Ovary (tissue), 9 donors: ENCODE results near the gene TGFBI. TPM values are rescaled to one million over a fixed set of nuclear protein-coding genes. Genes with fewer than 3 reads are reported as not detected.

Source experiments
- DNase-seq, 5 donors: peaks; one replicate each; pipeline ENCODE4 v3.0.0-alpha.2; 2019 to 2020
- H3K27ac ChIP-seq, 2 donors: fragments of 200-600 bp; one replicate each; pipeline versions ENCODE4 v1.5.1 to v1.8.0; 2019 to 2022
- H3K27me3 ChIP-seq: fragments of 200-600 bp; one replicate; pipeline ENCODE4 v1.8.0; 2022
- H3K36me3 ChIP-seq: fragments of 200-600 bp; sonication (generic); one replicate; pipeline ENCODE4 v1.5.1; 2019
- H3K4me1 ChIP-seq: one replicate; pipeline ENCODE4 v1.8.1; 2013; ENCODE audit warnings: mild to moderate bottlenecking, moderate library complexity; ENCODE audit not compliant: insufficient read depth
- H3K4me3 ChIP-seq: fragments of 200-600 bp; sonication (generic); one replicate; pipeline ENCODE4 v1.5.1; 2017
- H3K9me3 ChIP-seq, 2 donors: fragments of 200-600 bp in 1 of 2; sonication (generic) in 1 of 2; one replicate each; pipeline versions ENCODE4 v1.5.1 to v1.8.1; 2013 to 2019; ENCODE audit warnings: mild to moderate bottlenecking in 1 of 2, moderate library complexity in 1 of 2
- CTCF ChIP-seq, 3 donors: fragments of 450-650 bp in 2 of 3; fragments of 200-600 bp in 1 of 3; IDR thresholded peaks; one replicate each; pipeline versions ENCODE4 v1.5.1 to v1.8.0; 2016 to 2022; ENCODE audit warnings: antibody characterized with exemption in 3 of 3, mild to moderate bottlenecking in 1 of 3
- EP300 ChIP-seq: sonication (generic); formaldehyde crosslinking; IDR thresholded peaks from one replicate; pipeline ENCODE4 v1.6.1; 2017; ENCODE audit warnings: antibody characterized with exemption
- POLR2A ChIP-seq: fragments of 450-650 bp; IDR thresholded peaks from one replicate; pipeline ENCODE4 v1.6.1; 2017; ENCODE audit warnings: antibody characterized with exemption, mild to moderate bottlenecking, moderate library complexity
- WGBS, 3 donors: extraction: QIAGEN DNeasy Blood & Tissue Kit in 1 of 3; methylation state at CpG; one replicate each; pipeline versions ENCODE4 v1.1.5 to v1.1.7; 2013 to 2017; 5-methylcytosine and 5-hydroxymethylcytosine counted together
- intact Hi-C, 4 donors: fragments of 100-400 bp; cut with DNase I; formaldehyde crosslinking; loops; one replicate each; pipeline versions ENCODE4 v1.11.0 to v1.15.1; 2022 to 2023
- polyA plus RNA-seq, 2 donors: library from polyadenylated mRNA; stranded (reverse); fragments of 200-250 nt in 1 of 2; fragments of 350-450 nt in 1 of 2; fragmentation: Illumina TruSeq in 1 of 2; extraction: RNeasy Lipid Tissue Mini Kit (QIAGEN cat#74804) in 1 of 2; gene quantifications; one replicate each; pipeline ENCODE4 v1.2.3, GENCODE V29; 2013 to 2014
- total RNA-seq, 7 donors: library from RNA; depleted of rRNA in 2 of 7; stranded (reverse); fragments of >200 nt in 2 of 7; fragmentation: NEBNext Ultra II Directional in 3 of 7; extraction: Animal tissue kit (Norgen Biotek cat#: 25700) in 3 of 7; gene quantifications; one replicate each; pipeline versions ENCODE4 v1.1.0 to v1.2.4, GENCODE V29; 2016 to 2023
- donor health status: DM: no; HTN: no; CAD: no; lungs with moderate emphysema.
- donor health status: DM: no; HTN: no; CAD: no.
- donor health status: Bipolar disorder and iron deficiency.
- donor health status: DM: yes; HTN: yes; CAD: no.
- donor health status: DM: no; HTN: no; CAD: no.
- donor health status: DM: yes; HTN: yes; CAD: no.

Gene TGFBI
- total and polyA plus RNA-seq, 9 donors = 14.5 to 138 (median 25.3) TPM

- WGBS, 3 donors = 23 to 30% (median 25%) methylated on average over 5 of the region's 5 CpGs
- DNase-seq = no peak
- H3K27me3 ChIP-seq = no peaks in the 10 kb centered on the region
- peak overlapping the region; percentile 55 to 79 for H3K27ac ChIP-seq
- no peaks in the 10 kb centered on the region for H3K36me3 ChIP-seq
- no peak overlapping the region for H3K4me3 ChIP-seq
- no peak for TF ChIP-seq POLR2A
- TF ChIP-seq EP300 = no peak
- TF ChIP-seq CTCF (IDR thresholded peaks at IDR 0.05) = no peak
- H3K9me3 ChIP-seq = no peaks in the 10 kb centered on the region
- H3K4me1 ChIP-seq = peaks cover 6% of the 10 kb centered on the region
- intact Hi-C loops = loop anchor here in 1 of 4 donors (10.0 kb wide), 1 partner anchor 113 kb away; no protein-coding TSS in a partner anchor
These were observed 28.7 kb downstream of the TGFBI start for GRCh38 chr5:136057401-136058038.

GRCh38 chr5:136058039-136058971 lies 29.5 kb downstream of the TGFBI start:
- Histone ChIP-seq H3K36me3 (no peaks in the 10 kb centered on the region), H3K27ac (peak overlapping the region; percentile 55 to 79), H3K4me1 (peaks cover 6% of the 10 kb centered on the region), H3K9me3 (no peaks in the 10 kb centered on the region), H3K4me3 (no peak overlapping the region), H3K27me3 (no peaks in the 10 kb centered on the region)
- TF ChIP-seq CTCF (IDR thresholded peaks at IDR 0.05) = peak in 2 of 3 donors; percentile 57 to 64
- no peak for TF ChIP-seq POLR2A
- peak; percentile 54 to 78 (median 66) for DNase-seq
- 5 to 7% (median 6%) methylated on average over 10 of the region's 10 CpGs for WGBS, 3 donors
- intact Hi-C loops = loop anchor here in 1 of 4 donors (10.0 kb wide), 1 partner anchor 114 kb away; no protein-coding TSS in a partner anchor

GRCh38 chr5:136058972-136059354 lies 30.2 kb downstream of the TGFBI start:
- H3K27me3 ChIP-seq = no peaks in the 10 kb centered on the region
- intact Hi-C loops = loop anchor here in 1 of 4 donors (10.0 kb wide), 1 partner anchor 114 kb away; no protein-coding TSS in a partner anchor
- H3K4me1 ChIP-seq = peaks cover 6% of the 10 kb centered on the region
- WGBS, 3 donors = 53 to 71% (median 68%) methylated on average over 6 of the region's 6 CpGs
- no peak for TF ChIP-seq POLR2A
- no peaks in the 10 kb centered on the region for H3K9me3 ChIP-seq
- H3K36me3 ChIP-seq = no peaks in the 10 kb centered on the region
- H3K27ac ChIP-seq = peak overlapping the region; percentile 55 to 79
- H3K4me3 ChIP-seq = no peak overlapping the region
- DNase-seq = no peak

DNA sequence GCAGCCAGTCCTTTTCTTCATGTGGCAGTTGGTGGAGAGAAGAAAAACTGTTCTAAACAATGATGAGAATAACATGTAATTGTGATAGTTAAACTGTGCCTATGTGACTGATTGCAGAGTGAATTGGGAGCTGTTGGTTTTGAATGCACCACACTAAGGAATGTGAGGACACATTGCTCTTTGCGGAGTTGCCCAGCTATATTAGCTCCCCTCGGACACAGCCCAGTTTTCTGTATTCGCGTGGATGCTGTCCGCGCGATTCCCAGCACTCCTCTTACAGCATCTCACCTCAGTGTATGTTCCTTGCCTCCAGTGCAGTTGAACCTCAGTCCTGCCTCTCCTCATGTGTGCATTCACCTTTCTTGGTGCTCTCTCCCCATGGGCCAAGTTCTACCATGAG lies 32.2 kb downstream of the TGFBI start:
- intact Hi-C loops = loop anchor here in 1 of 4 donors (10.0 kb wide), 1 partner anchor 176 kb away; no protein-coding TSS in a partner anchor
- 94 to 95% (median 94%) methylated on average over 7 of the region's 7 CpGs for WGBS, 3 donors
- no peak for DNase-seq
- Histone ChIP-seq H3K4me3 (no peak overlapping the region), H3K4me1 (peaks cover 6% of the 10 kb centered on the region), H3K27ac (no peak overlapping the region), H3K9me3 (no peaks in the 10 kb centered on the region), H3K36me3 (no peaks in the 10 kb centered on the region), H3K27me3 (no peaks in the 10 kb centered on the region)
- TF ChIP-seq CTCF (IDR thresholded peaks at IDR 0.05) (no peak), EP300 (no peak), POLR2A (no peak)
